PC-9 (cell line): Measurements from ENCODE around the gene VPS13D. TPM values are rescaled to one million over a fixed set of nuclear protein-coding genes. Genes with fewer than 3 reads are reported as not detected.

Source experiments
- BruUV-seq: library from RNA; stranded (reverse); fragments of 400-500 nt; replicated peaks from 2 replicates; lab custom pipeline; 2021; lab: Mats Ljungman, UMichigan
- CTCF ChIA-PET: fragments of 300-600 bp; sonication (Branson Sonifier 250); formaldehyde crosslinking; loops from one replicate; lab custom pipeline; 2022; ENCODE audit warnings: antibody characterized with exemption; lab: Charles Lee
- POLR2A ChIA-PET: fragments of 300-600 bp; sonication (Branson Sonifier 250); formaldehyde crosslinking; loops from one replicate; lab custom pipeline; 2022; ENCODE audit warnings: antibody characterized with exemption; ENCODE audit not compliant: unreplicated experiment; lab: Charles Lee
- DNase-seq, 2 experiments: peaks; one replicate each; pipeline versions ENCODE4 v3.0.0 to v3.0.0-alpha.2; 2015 to 2022; ENCODE audit warnings: mixed read lengths in 1 of 2
- H2AFZ ChIP-seq: fragments of 200-600 bp; sonication (generic); 2 replicates; pipeline ENCODE4 v1.8.1; 2017; ENCODE audit warnings: antibody characterized with exemption
- H3F3A ChIP-seq: fragments of 200-600 bp; sonication (generic); 2 replicates; pipeline ENCODE4 v1.8.1; 2017; ENCODE audit warnings: antibody characterized with exemption, mild to moderate bottlenecking, low read depth; ENCODE audit not compliant: insufficient read depth
- H3K27ac ChIP-seq: fragments of 200-600 bp; sonication (generic); 2 replicates; pipeline ENCODE4 v1.6.1; 2016; ENCODE audit warnings: mixed run types
- H3K27me3 ChIP-seq: fragments of 200-600 bp; sonication (generic); 2 replicates; pipeline ENCODE4 v1.6.1; 2016; ENCODE audit warnings: low read depth, mixed run types; ENCODE audit not compliant: insufficient read depth
- H3K36me3 ChIP-seq: fragments of 200-600 bp; sonication (generic); 2 replicates; pipeline ENCODE4 v1.6.1; 2016; ENCODE audit warnings: low read depth, mixed run types
- H3K4me1 ChIP-seq: fragments of 200-600 bp; sonication (generic); replicated peaks from 2 replicates; pipeline ENCODE4 v1.6.1; 2016; ENCODE audit warnings: mixed run types; ENCODE audit not compliant: insufficient read depth
- H3K4me2 ChIP-seq: fragments of 200-600 bp; sonication (generic); 2 replicates; pipeline ENCODE4 v1.6.1; 2017; ENCODE audit warnings: mixed run types
- H3K4me3 ChIP-seq: fragments of 200-600 bp; sonication (generic); 2 replicates; pipeline ENCODE4 v1.6.1; 2016; ENCODE audit warnings: mixed run types
- H3K79me2 ChIP-seq: fragments of 200-600 bp; sonication (generic); 2 replicates; pipeline ENCODE4 v1.6.1; 2017; ENCODE audit warnings: low read depth, mixed run types
- H3K9me2 ChIP-seq: fragments of 200-600 bp; sonication (generic); 2 replicates; pipeline ENCODE4 v1.8.1; 2017; ENCODE audit warnings: mild to moderate bottlenecking; ENCODE audit not compliant: insufficient read depth
- H3K9me3 ChIP-seq: fragments of 200-600 bp; sonication (generic); 2 replicates; pipeline ENCODE4 v1.8.1; 2016; ENCODE audit warnings: low read depth; ENCODE audit not compliant: insufficient read depth
- H4K20me1 ChIP-seq: fragments of 200-600 bp; sonication (generic); 2 replicates; pipeline ENCODE4 v1.8.1; 2017; ENCODE audit not compliant: insufficient read depth
- CTCF ChIP-seq: fragments of 200-600 bp; sonication (generic); conservative IDR thresholded peaks from 2 replicates; pipeline ENCODE4 v1.6.1; 2017; ENCODE audit warnings: mixed run types, antibody characterized with exemption, mild to moderate bottlenecking, moderate library complexity
- EZH2 ChIP-seq: fragments of 200-600 bp; sonication (generic); IDR thresholded peaks from 2 replicates; pipeline ENCODE4 v1.8.0; 2017; ENCODE audit warnings: antibody characterized with exemption, low read depth
- intact Hi-C: fragments of 100-400 bp; cut with micrococcal nuclease; formaldehyde crosslinking; loops from one replicate; pipeline ENCODE4 v1.10.0; 2022; ENCODE audit not compliant: unreplicated experiment
- total RNA-seq: library from RNA; stranded (reverse); gene quantifications from 2 replicates; pipeline ENCODE4 v1.2.3, GENCODE V29; 2021

Gene VPS13D
- total RNA-seq, 1 experiment from 2014 or later, result 36.2 TPM

- no peak overlapping the region for H2AFZ ChIP-seq
- BruUV-seq, result no TSS peak
- H3K9me3 ChIP-seq, result no peaks in the 10 kb centered on the region
- ChIA-PET POLR2A (no interaction called here), CTCF (no interaction called here)
- intact Hi-C loops, result no loop called here
- H3K36me3 ChIP-seq, result 0 out of 2 replicates have a peak, but pooled peaks cover 9% of the 10 kb centered on the region
- no peaks in the 10 kb centered on the region for H3K4me1 ChIP-seq
- no peaks in the 10 kb centered on the region for H3K9me2 ChIP-seq
- TF ChIP-seq CTCF (no peak), EZH2 (no peak)
- no peak overlapping the region for H3K4me3 ChIP-seq
- no peaks in the 10 kb centered on the region for H3F3A ChIP-seq
- no peak overlapping the region for H3K27ac ChIP-seq
- no peak for DNase-seq
- H3K79me2 ChIP-seq, result no peaks in the 10 kb centered on the region
- H4K20me1 ChIP-seq, result no peaks in the 10 kb centered on the region
- H3K4me2 ChIP-seq, result no peak overlapping the region
- no peaks in the 10 kb centered on the region for H3K27me3 ChIP-seq
These were observed 114.9 kb downstream of the VPS13D start for GRCh38 chr1:12344596-12345349.

GRCh38 chr1:12345350-12346217 lies 115.8 kb downstream of the VPS13D start:
- TF ChIP-seq EZH2, result no peak
- no peak for DNase-seq
- H3K9me2 ChIP-seq, result no peaks in the 10 kb centered on the region
- H2AFZ ChIP-seq, result no peak overlapping the region
- BruUV-seq, result no TSS peak
- no peak overlapping the region for H3K27ac ChIP-seq
- no peaks in the 10 kb centered on the region for H4K20me1 ChIP-seq
- H3K4me3 ChIP-seq, result no peak overlapping the region
- CTCF ChIA-PET, result no interaction called here
- no peaks in the 10 kb centered on the region for H3F3A ChIP-seq
- no peak overlapping the region for H3K4me2 ChIP-seq
- intact Hi-C loops, result no loop called here
- H3K9me3 ChIP-seq, result no peaks in the 10 kb centered on the region
- no peaks in the 10 kb centered on the region for H3K4me1 ChIP-seq
- H3K36me3 ChIP-seq, result 0 out of 2 replicates have a peak, but pooled peaks cover 9% of the 10 kb centered on the region
- no peaks in the 10 kb centered on the region for H3K27me3 ChIP-seq
- POLR2A ChIA-PET, result interaction anchor here (0.7 kb wide), 1 partner anchor 286 kb away, joined by 4 read pairs; no protein-coding TSS in a partner anchor
- no peaks in the 10 kb centered on the region for H3K79me2 ChIP-seq

GRCh38 chr1:12346483-12347151 lies 116.8 kb downstream of the VPS13D start:
- H3K9me3 ChIP-seq, result no peaks in the 10 kb centered on the region
- H3K4me2 ChIP-seq, result no peak overlapping the region
- intact Hi-C loops, result no loop called here
- H3K4me3 ChIP-seq, result no peak overlapping the region
- no peaks in the 10 kb centered on the region for H3K27me3 ChIP-seq
- CTCF ChIA-PET, result no interaction called here
- no peak overlapping the region for H3K27ac ChIP-seq
- TF ChIP-seq CTCF (no peak), EZH2 (no peak)
- no TSS peak for BruUV-seq
- H3K4me1 ChIP-seq, result no peaks in the 10 kb centered on the region
- POLR2A ChIA-PET, result no interaction called here
- no peaks in the 10 kb centered on the region for H3F3A ChIP-seq
- H3K36me3 ChIP-seq, result 0 out of 2 replicates have a peak, but pooled peaks cover 9% of the 10 kb centered on the region
- H2AFZ ChIP-seq, result no peak overlapping the region
- no peaks in the 10 kb centered on the region for H3K9me2 ChIP-seq
- DNase-seq, result no peak
- H3K79me2 ChIP-seq, result no peaks in the 10 kb centered on the region
- no peaks in the 10 kb centered on the region for H4K20me1 ChIP-seq
